GM12872 (cell line): ENCODE data around the gene TMA7B.

Source experiments
- TF ChIP-seq, protein P1 (sequence below): IDR thresholded peaks from 3 replicates; pipeline ENCODE4 v1.5.1; 2011; ENCODE audit warnings: low read depth, mild to moderate bottlenecking, low read length, moderate library complexity; ENCODE audit not compliant: insufficient read depth

Gene TMA7B

DNA sequence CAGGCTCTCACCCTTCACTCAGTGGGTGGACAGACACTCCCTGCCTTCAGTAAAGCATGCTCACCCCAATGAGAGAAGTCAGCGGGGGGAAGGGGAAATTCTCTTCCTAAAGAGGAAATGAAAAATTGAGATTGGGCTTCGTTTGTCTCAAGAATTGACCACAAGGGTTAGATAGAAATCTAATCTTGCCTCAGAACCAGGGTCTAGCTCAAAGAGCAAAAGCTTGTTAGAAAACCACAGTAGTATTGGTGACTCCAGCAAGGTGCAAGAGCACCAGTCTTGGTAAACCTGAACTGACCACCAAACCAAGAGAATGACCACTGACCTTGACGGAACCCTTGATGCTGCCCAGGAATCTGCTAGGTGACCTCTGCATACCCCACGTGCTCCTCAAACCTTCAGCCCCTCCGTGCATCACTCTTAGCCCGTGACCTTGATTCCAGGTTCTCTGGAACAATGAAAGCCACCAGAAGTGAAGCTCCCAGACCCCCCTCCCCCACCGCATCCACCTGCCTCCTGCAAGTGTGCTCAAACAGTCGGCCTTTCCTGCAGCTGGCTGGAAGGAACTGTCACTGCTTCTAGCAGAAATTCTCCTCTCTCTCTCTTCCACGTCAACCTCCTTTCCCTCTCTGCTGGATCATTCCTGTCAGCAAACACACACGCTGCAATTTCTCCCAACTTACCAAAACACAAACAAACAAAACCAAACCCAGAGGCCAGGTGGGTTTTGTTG lies 3.1 kb upstream of the TMA7B start:
- TF ChIP-seq, protein P1, sequence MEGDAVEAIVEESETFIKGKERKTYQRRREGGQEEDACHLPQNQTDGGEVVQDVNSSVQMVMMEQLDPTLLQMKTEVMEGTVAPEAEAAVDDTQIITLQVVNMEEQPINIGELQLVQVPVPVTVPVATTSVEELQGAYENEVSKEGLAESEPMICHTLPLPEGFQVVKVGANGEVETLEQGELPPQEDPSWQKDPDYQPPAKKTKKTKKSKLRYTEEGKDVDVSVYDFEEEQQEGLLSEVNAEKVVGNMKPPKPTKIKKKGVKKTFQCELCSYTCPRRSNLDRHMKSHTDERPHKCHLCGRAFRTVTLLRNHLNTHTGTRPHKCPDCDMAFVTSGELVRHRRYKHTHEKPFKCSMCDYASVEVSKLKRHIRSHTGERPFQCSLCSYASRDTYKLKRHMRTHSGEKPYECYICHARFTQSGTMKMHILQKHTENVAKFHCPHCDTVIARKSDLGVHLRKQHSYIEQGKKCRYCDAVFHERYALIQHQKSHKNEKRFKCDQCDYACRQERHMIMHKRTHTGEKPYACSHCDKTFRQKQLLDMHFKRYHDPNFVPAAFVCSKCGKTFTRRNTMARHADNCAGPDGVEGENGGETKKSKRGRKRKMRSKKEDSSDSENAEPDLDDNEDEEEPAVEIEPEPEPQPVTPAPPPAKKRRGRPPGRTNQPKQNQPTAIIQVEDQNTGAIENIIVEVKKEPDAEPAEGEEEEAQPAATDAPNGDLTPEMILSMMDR = no peak

DNA sequence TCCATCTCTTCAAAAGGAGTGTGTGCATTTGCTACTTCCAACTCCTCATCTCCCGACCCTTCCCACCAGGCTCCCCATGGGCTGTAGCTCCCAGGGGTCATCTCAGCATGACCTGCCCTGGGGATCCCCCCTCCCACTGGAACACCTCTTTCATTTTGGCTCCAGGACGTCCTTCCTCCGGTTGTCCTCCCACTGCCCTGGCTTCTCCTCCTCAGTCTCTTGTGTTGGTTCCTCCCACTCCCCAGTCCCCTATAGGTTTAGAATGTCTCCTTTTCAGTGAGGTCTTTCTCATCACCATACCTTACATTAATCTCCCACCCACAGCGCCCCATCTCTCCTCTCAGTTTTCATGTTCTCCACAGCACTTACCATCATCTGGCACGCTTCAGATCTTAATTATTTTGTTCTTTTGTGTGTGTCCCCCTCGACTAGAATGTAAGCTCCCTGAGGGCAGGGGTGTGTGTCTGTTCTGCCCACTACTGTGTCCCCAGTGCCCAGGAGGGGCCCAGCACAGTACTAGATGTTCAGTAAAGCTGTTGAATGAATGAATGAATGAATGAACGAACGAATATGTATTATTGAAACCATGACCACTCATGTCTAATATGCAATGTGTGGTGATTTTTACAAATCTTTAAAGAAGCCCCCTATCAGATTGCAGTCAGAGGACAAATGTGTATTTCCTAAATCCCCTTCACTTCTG lies 2.0 kb upstream of the TMA7B start:
- TF ChIP-seq, protein P1 = no peak

DNA sequence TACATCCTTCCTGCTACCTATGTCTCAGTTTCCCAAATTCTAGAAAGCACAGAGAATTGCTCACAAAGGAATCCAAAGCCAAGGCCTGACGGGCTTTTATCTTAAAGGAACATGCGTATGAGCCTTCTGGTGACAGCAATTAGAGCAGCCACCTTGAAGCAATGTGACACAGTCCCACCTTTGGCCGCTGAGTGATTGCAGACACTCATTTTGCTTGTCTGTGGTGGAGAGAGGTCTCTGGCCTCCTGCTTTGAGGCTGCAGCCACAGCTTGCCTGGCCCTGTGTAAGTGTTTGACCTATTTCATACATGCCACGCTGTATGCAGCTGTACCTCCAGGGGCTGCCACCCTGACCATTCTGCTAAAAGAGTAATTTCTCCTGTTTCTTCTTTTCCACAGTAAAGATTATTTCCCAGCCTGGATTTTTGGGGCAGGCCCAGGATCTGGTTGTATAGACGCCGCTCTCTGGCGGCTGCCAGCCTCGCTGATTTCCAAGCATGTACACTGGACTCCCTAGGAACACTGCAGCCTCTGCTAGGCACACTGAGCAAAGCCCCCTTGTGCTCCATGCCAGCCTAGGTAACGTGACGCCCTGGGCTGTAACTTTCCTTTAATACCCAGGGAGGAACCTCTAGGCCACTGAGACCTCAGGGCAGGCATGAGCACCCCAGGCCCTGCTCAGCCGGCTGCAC lies 1.1 kb upstream of the TMA7B start:
- TF ChIP-seq, protein P1 = no peak

DNA sequence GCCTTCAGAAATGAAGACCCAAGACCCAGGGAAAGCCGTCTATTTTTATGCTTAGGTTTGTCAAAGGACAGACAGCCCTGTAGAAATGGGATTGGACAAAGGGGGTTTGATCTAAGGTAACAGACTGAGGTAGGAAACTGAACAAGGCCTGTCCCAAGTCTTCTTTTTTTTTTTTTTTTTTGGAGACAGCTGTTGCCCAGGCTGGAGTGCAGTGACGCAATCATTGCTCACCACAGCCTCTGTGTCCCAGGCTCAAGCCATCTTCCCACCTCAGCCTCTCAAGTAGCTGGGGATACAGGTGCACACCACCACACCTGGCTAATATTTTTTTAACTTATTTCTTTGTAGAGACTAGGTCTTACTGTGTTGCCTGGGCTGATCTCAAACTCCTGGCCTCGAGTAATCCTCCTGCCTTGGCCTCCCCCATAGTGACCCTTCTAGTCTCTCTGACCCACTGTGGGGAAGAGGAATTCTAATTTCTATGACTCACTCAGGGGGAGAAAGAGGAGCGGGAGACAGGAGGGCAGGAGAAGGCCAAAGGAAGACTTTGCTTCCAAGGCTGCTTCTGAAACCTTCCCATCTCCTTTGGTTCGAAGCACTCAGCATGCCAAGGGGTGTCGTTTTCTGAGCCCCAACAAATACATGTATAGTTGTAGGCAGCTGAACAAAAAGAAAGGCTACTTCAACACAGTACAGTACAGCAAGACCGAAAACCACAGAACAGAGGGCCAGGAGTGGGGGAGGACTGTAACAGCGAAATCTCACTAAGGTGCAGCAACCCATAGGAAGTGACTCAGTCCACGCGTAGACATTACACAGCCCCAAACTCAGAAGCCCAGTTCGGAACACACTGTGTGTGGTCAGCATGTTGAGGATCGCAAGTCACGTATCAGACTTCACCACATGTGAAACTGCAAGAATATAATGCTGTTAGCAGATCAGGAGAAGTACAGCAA lies 872 bp downstream of the TMA7B start:
- TF ChIP-seq, protein P1 = no peak

DNA sequence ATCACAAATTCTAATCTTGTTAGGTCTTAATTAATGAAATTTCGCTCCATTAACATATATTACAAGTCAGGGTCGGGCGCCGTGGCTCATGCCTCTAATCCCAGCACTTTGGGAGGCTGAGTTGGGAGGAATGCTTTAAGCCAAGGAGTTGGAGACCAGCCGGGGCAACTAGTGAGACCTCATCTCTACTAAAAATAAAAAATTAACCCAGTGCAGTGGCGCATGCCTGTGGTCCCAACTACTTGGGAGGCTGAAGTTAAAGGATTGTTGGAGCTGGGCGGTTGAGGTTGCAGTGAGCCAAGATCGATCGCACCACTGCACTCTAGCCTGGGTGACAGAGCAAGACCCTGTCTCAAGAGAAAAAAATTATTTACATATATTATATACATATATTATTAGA lies 1.9 kb downstream of the TMA7B start:
- TF ChIP-seq, protein P1 = no peak

DNA sequence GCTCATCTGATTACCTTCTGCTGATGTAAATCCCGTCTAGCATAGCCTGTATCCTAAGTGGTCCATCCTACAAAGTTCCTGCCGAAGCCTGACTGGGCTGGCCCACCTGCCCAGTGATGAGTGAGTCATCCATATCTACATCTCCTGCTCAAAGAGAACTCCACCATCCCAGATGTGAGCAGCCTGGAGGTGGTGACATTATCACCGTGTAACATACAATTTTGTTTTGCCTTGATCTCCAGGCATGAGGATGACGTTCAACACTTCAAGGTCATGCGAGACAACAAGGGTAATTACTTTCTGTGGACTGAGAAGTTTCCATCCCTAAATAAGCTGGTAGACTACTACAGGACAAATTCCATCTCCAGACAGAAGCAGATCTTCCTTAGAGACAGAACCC lies 5.6 kb downstream of the TMA7B start:
- TF ChIP-seq, protein P1 = no peak

DNA sequence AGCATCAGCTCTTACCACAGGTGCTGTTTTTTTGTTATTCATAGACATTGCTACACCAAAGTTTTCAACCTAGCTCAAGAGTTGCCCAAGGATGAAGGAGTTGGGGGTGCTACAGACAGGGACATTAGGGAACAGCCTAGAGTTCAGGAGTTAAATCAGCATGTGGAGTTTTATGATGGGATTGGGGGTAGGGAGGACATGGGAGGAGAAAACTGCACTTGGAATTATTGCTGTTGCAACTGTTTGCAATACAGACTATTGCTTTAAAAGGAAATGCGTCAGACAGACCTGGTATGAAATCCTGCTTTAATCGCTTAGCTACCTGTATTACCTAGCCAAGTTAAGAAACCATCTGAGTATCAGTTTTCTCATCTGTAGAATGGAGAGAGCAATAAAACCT lies 6.3 kb downstream of the TMA7B start:
- TF ChIP-seq, protein P1 = no peak
